Prostate gland (tissue), 2 donors: ENCODE measurements around the gene MYOT. TPM values are rescaled to one million over a fixed set of nuclear protein-coding genes. Genes with fewer than 3 reads are reported as not detected.

Source experiments
- DNase-seq: peaks from one replicate; pipeline ENCODE4 v3.0.0-alpha.2; 2019; ENCODE audit warnings: low spot score
- H3K27ac ChIP-seq, 2 donors: fragments of 200-600 bp; sonication (generic); 2 replicates each; pipeline ENCODE4 v1.5.1; 2017 to 2019
- H3K27me3 ChIP-seq: fragments of 200-600 bp; sonication (generic); replicated peaks from 2 replicates; pipeline ENCODE4 v1.5.1; 2019; ENCODE audit not compliant: insufficient read depth
- H3K36me3 ChIP-seq, 2 donors: fragments of 200-600 bp; sonication (generic); 1 replicate in 1 of 2; 2 replicates in 1 of 2; pipeline versions ENCODE4 v1.5.1 to v1.8.1; 2017 to 2019
- H3K4me1 ChIP-seq: fragments of 200-600 bp; sonication (generic); replicated peaks from 2 replicates; pipeline ENCODE4 v1.5.1; 2019
- H3K4me3 ChIP-seq, 2 donors: fragments of 200-600 bp; sonication (generic); 2 replicates each; pipeline ENCODE4 v1.5.1; 2017 to 2019
- H3K9me3 ChIP-seq: fragments of 200-600 bp; sonication (generic); 2 replicates; pipeline ENCODE4 v1.5.1; 2017
- CTCF ChIP-seq, 4 experiments: fragments of 200-600 bp in 2 of 4; fragments of 450-650 bp in 2 of 4; sonication (generic) in 2 of 4; IDR thresholded peaks; 1 replicate in 3 of 4; 2 replicates in 1 of 4; pipeline ENCODE4 v1.5.1; 2016 to 2019; ENCODE audit warnings: antibody characterized with exemption in 4 of 4, mild to moderate bottlenecking in 2 of 4, moderate library complexity in 2 of 4
- POLR2A ChIP-seq: fragments of 450-650 bp; IDR thresholded peaks from one replicate; pipeline ENCODE4 v1.6.1; 2016; ENCODE audit warnings: antibody characterized with exemption, mild to moderate bottlenecking
- POLR2AphosphoS5 ChIP-seq: sonication (generic); formaldehyde crosslinking; IDR thresholded peaks from one replicate; pipeline ENCODE4 v1.6.1; 2017; ENCODE audit warnings: antibody characterized with exemption
- WGBS: methylation state at CpG from one replicate; pipeline ENCODE4 v1.1.5; 2018; 5-methylcytosine and 5-hydroxymethylcytosine counted together
- intact Hi-C: fragments of 100-400 bp; cut with DNase I; formaldehyde crosslinking; loops from one replicate; pipeline ENCODE4 v1.14.2; 2022
- total RNA-seq, 2 donors: library from RNA; depleted of rRNA; stranded (reverse); fragments of >200 nt; gene quantifications; one replicate each; pipeline ENCODE4 v1.1.0, GENCODE V29; 2016

Gene MYOT
- total RNA-seq, 2 donors from 2014 or later: 0.34 to 7.2 TPM

GRCh38 chr5:137890845-137891244, 23.2 kb downstream of the MYOT start:
- Histone ChIP-seq H3K4me1 (no peaks in the 10 kb centered on the region), H3K4me3 (no peak overlapping the region), H3K27ac (no peak overlapping the region), H3K9me3 (no peaks in the 10 kb centered on the region), H3K27me3 (no peaks in the 10 kb centered on the region), H3K36me3 (no peaks in the 10 kb centered on the region)
- 79% methylated on average over 1 of the region's 1 CpG for WGBS
- intact Hi-C loops: no loop called here
- no peak for DNase-seq
- TF ChIP-seq CTCF (IDR thresholded peaks at IDR 0.05): no peak

GRCh38 chr5:137891849-137892248, 24.2 kb downstream of the MYOT start:
- H3K4me3 ChIP-seq: no peak overlapping the region
- DNase-seq: no peak
- no peaks in the 10 kb centered on the region for H3K36me3 ChIP-seq
- TF ChIP-seq CTCF (IDR thresholded peaks at IDR 0.05): peak in 1 of 4 experiments; percentile 34
- TF ChIP-seq POLR2AphosphoS5: no peak
- no peaks in the 10 kb centered on the region for H3K9me3 ChIP-seq
- H3K27ac ChIP-seq: no peak overlapping the region
- intact Hi-C loops: no loop called here
- no peaks in the 10 kb centered on the region for H3K4me1 ChIP-seq
- 92% methylated on average over 3 of the region's 3 CpGs for WGBS
- no peaks in the 10 kb centered on the region for H3K27me3 ChIP-seq

GRCh38 chr5:137894586-137894985, 26.9 kb downstream of the MYOT start:
- Histone ChIP-seq H3K27ac (no peak overlapping the region), H3K4me3 (no peak overlapping the region), H3K9me3 (no peaks in the 10 kb centered on the region), H3K4me1 (no peaks in the 10 kb centered on the region), H3K36me3 (no peaks in the 10 kb centered on the region), H3K27me3 (no peaks in the 10 kb centered on the region)
- intact Hi-C loops: no loop called here
- no peak for DNase-seq
- TF ChIP-seq CTCF (IDR thresholded peaks at IDR 0.05) (no peak), POLR2A (no peak), POLR2AphosphoS5 (peak; percentile 36)

GRCh38 chr5:137896560-137896959, 28.9 kb downstream of the MYOT start:
- Histone ChIP-seq H3K36me3 (no peaks in the 10 kb centered on the region), H3K27ac (no peak overlapping the region), H3K4me1 (no peaks in the 10 kb centered on the region), H3K27me3 (no peaks in the 10 kb centered on the region), H3K4me3 (no peak overlapping the region), H3K9me3 (no peaks in the 10 kb centered on the region)
- DNase-seq: no peak
- intact Hi-C loops: no loop called here
- no peak for TF ChIP-seq POLR2AphosphoS5
- WGBS: 92% methylated on average over 3 of the region's 3 CpGs

- 91% methylated on average over 3 of the region's 3 CpGs for WGBS
- Histone ChIP-seq H3K4me1 (no peaks in the 10 kb centered on the region), H3K36me3 (no peaks in the 10 kb centered on the region), H3K27me3 (no peaks in the 10 kb centered on the region), H3K9me3 (no peaks in the 10 kb centered on the region), H3K4me3 (no peak overlapping the region), H3K27ac (no peak overlapping the region)
- TF ChIP-seq POLR2A (no peak), CTCF (IDR thresholded peaks at IDR 0.05) (no peak), POLR2AphosphoS5 (no peak)
- intact Hi-C loops: no loop called here
- DNase-seq: no peak
Observed at GRCh38 chr5:137899493-137899892, 31.8 kb downstream of the MYOT start.
